NT2/D1 (cell line): Measurements from ENCODE around the gene TENM4.

ENCODE experiments used
- DNase-seq: peaks from one replicate; pipeline ENCODE4 v3.0.0-alpha.2; 2011; ENCODE audit warnings: low read depth, low spot score
- H3K27me3 ChIP-seq: 2 replicates; pipeline ENCODE4 v1.6.0; 2011; ENCODE audit warnings: mild to moderate bottlenecking; ENCODE audit not compliant: insufficient read length, insufficient read depth
- H3K36me3 ChIP-seq: 2 replicates; pipeline ENCODE4 v1.6.1; 2011; ENCODE audit warnings: mild to moderate bottlenecking, low read length, mixed read lengths; ENCODE audit not compliant: insufficient read depth, insufficient read length
- H3K4me1 ChIP-seq: 2 replicates; pipeline ENCODE4 v1.5.1; 2011; ENCODE audit not compliant: insufficient read depth, insufficient read length
- H3K4me3 ChIP-seq: 2 replicates; pipeline ENCODE4 v1.5.1; 2011; ENCODE audit warnings: low read depth; ENCODE audit not compliant: insufficient read length
- H3K9ac ChIP-seq: 2 replicates; pipeline ENCODE4 v1.6.0; 2011; ENCODE audit warnings: low read depth; ENCODE audit not compliant: insufficient read length
- H3K9me3 ChIP-seq: 2 replicates; pipeline ENCODE4 v1.5.1; 2011; ENCODE audit warnings: mild to moderate bottlenecking, low read length; ENCODE audit not compliant: insufficient read depth
- SUZ12 ChIP-seq: IDR thresholded peaks from 2 replicates; pipeline ENCODE4 v1.6.1; 2011; ENCODE audit not compliant: insufficient read length, insufficient read depth; ENCODE audit errors: extremely low read depth
- YY1 ChIP-seq: IDR thresholded peaks from 2 replicates; pipeline ENCODE4 v1.6.1; 2011; ENCODE audit not compliant: insufficient read length, insufficient read depth
- ZNF274 ChIP-seq: IDR thresholded peaks from 2 replicates; pipeline ENCODE4 v1.6.1; 2011; ENCODE audit warnings: mild to moderate bottlenecking, low read depth, low read length

TENM4 gene

GRCh38 chr11:79160791-79161403 is 279.9 kb downstream of the TENM4 start:
- H3K36me3 ChIP-seq, result no peaks in the 10 kb centered on the region
- H3K9ac ChIP-seq, result no peak overlapping the region
- no peaks in the 10 kb centered on the region for H3K4me1 ChIP-seq
- no peaks in the 10 kb centered on the region for H3K9me3 ChIP-seq
- H3K27me3 ChIP-seq, result no peaks in the 10 kb centered on the region
- TF ChIP-seq SUZ12 (no peak), ZNF274 (no peak)
- no peak overlapping the region for H3K4me3 ChIP-seq
- DNase-seq, result peak; percentile 3

- no peak for TF ChIP-seq SUZ12
- TF ChIP-seq YY1, result no peak
- TF ChIP-seq ZNF274, result no peak
- no peaks in the 10 kb centered on the region for H3K9me3 ChIP-seq
- DNase-seq, result no peak
- no peaks in the 10 kb centered on the region for H3K27me3 ChIP-seq
- no peak overlapping the region for H3K4me3 ChIP-seq
- no peaks in the 10 kb centered on the region for H3K36me3 ChIP-seq
- H3K9ac ChIP-seq, result no peak overlapping the region
- no peaks in the 10 kb centered on the region for H3K4me1 ChIP-seq
Observed at GRCh38 chr11:79159657-79160450, 281.0 kb downstream of the TENM4 start.

- no peak overlapping the region for H3K4me3 ChIP-seq
- TF ChIP-seq SUZ12, result no peak
- no peak for TF ChIP-seq ZNF274
- no peak for TF ChIP-seq YY1
- H3K4me1 ChIP-seq, result no peaks in the 10 kb centered on the region
- no peak for DNase-seq
- H3K27me3 ChIP-seq, result no peaks in the 10 kb centered on the region
- no peak overlapping the region for H3K9ac ChIP-seq
- no peaks in the 10 kb centered on the region for H3K9me3 ChIP-seq
- no peaks in the 10 kb centered on the region for H3K36me3 ChIP-seq
Observed at GRCh38 chr11:79157738-79158137, 283.1 kb downstream of the TENM4 start.

GRCh38 chr11:79156031-79156430 is 284.8 kb downstream of the TENM4 start:
- no peaks in the 10 kb centered on the region for H3K4me1 ChIP-seq
- TF ChIP-seq ZNF274, result no peak
- TF ChIP-seq SUZ12, result no peak
- no peak for TF ChIP-seq YY1
- no peak overlapping the region for H3K4me3 ChIP-seq
- no peak for DNase-seq
- H3K27me3 ChIP-seq, result no peaks in the 10 kb centered on the region
- no peak overlapping the region for H3K9ac ChIP-seq
- H3K36me3 ChIP-seq, result no peaks in the 10 kb centered on the region
- H3K9me3 ChIP-seq, result no peaks in the 10 kb centered on the region

- no peaks in the 10 kb centered on the region for H3K9me3 ChIP-seq
- no peak for DNase-seq
- TF ChIP-seq SUZ12 (no peak), ZNF274 (no peak), YY1 (no peak)
- no peaks in the 10 kb centered on the region for H3K36me3 ChIP-seq
- no peaks in the 10 kb centered on the region for H3K27me3 ChIP-seq
- H3K9ac ChIP-seq, result no peak overlapping the region
- H3K4me1 ChIP-seq, result no peaks in the 10 kb centered on the region
- no peak overlapping the region for H3K4me3 ChIP-seq
Observed at GRCh38 chr11:79155237-79155636, 285.6 kb downstream of the TENM4 start.

GRCh38 chr11:79152511-79152910 is 288.3 kb downstream of the TENM4 start:
- Histone ChIP-seq H3K9me3 (no peaks in the 10 kb centered on the region), H3K9ac (no peak overlapping the region), H3K36me3 (no peaks in the 10 kb centered on the region), H3K4me1 (no peaks in the 10 kb centered on the region), H3K27me3 (no peaks in the 10 kb centered on the region), H3K4me3 (no peak overlapping the region)
- no peak for TF ChIP-seq ZNF274
- TF ChIP-seq SUZ12, result no peak
- no peak for TF ChIP-seq YY1
- no peak for DNase-seq

- Histone ChIP-seq H3K36me3 (no peaks in the 10 kb centered on the region), H3K4me1 (no peaks in the 10 kb centered on the region), H3K27me3 (no peaks in the 10 kb centered on the region), H3K9me3 (no peaks in the 10 kb centered on the region), H3K4me3 (no peak overlapping the region), H3K9ac (no peak overlapping the region)
- no peak for TF ChIP-seq ZNF274
- TF ChIP-seq SUZ12, result no peak
- no peak for TF ChIP-seq YY1
- DNase-seq, result no peak
Observed at GRCh38 chr11:79151396-79151795, 289.4 kb downstream of the TENM4 start.
